Lung (tissue), 12 donors: ENCODE results near the gene BTBD8. TPM values are rescaled to one million over a fixed set of nuclear protein-coding genes. Genes with fewer than 3 reads are reported as not detected.

Experiments
- ATAC-seq: fragments of 200-7000 bp; cut with Tn5 transposase; one replicate; pipeline ENCODE4 v1.9.1; 2020; ENCODE audit warnings: moderate number of reproducible peaks; ENCODE audit not compliant: insufficient read depth, low FRiP score
- DNase-seq, 3 donors: peaks; one replicate each; pipeline ENCODE4 v3.0.0-alpha.2; 2013 to 2017
- H3K27ac ChIP-seq, 2 donors: one replicate each; pipeline ENCODE4 v1.5.1; 2013; ENCODE audit warnings: mild to moderate bottlenecking in 2 of 2, moderate library complexity in 2 of 2, control low read depth in 1 of 2, inconsistent platforms in 1 of 2, low read depth in 1 of 2, low read length in 1 of 2
- H3K27me3 ChIP-seq, 3 donors: one replicate each; pipeline ENCODE4 v1.5.1; 2013; ENCODE audit warnings: low read length in 2 of 3; ENCODE audit not compliant: control insufficient read depth in 3 of 3, insufficient read depth in 3 of 3
- H3K36me3 ChIP-seq, 4 donors: one replicate each; pipeline ENCODE4 v1.5.1; 2013; ENCODE audit warnings: low read length in 4 of 4, mild to moderate bottlenecking in 1 of 4, moderate library complexity in 1 of 4; ENCODE audit not compliant: control insufficient read depth in 4 of 4, insufficient read depth in 4 of 4
- H3K4me1 ChIP-seq, 5 donors: one replicate each; pipeline ENCODE4 v1.5.1; 2013; ENCODE audit warnings: low read length in 5 of 5, mild to moderate bottlenecking in 2 of 5, moderate library complexity in 1 of 5; ENCODE audit not compliant: control insufficient read depth in 5 of 5, insufficient read depth in 5 of 5
- H3K4me3 ChIP-seq: one replicate; pipeline ENCODE4 v1.5.1; 2013; ENCODE audit warnings: mild to moderate bottlenecking, control low read depth, moderate library complexity
- H3K9ac ChIP-seq, 2 donors: one replicate each; pipeline ENCODE4 v1.5.1; 2013; ENCODE audit warnings: low read length in 2 of 2, control low read depth in 1 of 2; ENCODE audit not compliant: insufficient read depth in 1 of 2
- H3K9me3 ChIP-seq, 4 donors: one replicate each; pipeline ENCODE4 v1.5.1; 2013; ENCODE audit warnings: low read length in 3 of 4, mild to moderate bottlenecking in 1 of 4, moderate library complexity in 1 of 4; ENCODE audit not compliant: control insufficient read depth in 4 of 4, insufficient read depth in 3 of 4
- WGBS, 2 donors: extraction: QIAGEN DNeasy Blood & Tissue Kit; methylation state at CpG; one replicate each; pipeline ENCODE4 v1.1.7; 2013; 5-methylcytosine and 5-hydroxymethylcytosine counted together
- polyA plus RNA-seq, 2 donors: library from polyadenylated mRNA; stranded (reverse); fragments of 200-250 nt; gene quantifications; one replicate each; pipeline ENCODE4 v1.2.1, GENCODE V29; 2013
- total RNA-seq, 2 donors: library from RNA; depleted of rRNA in 1 of 2; stranded (reverse); fragments of >200 nt in 1 of 2; gene quantifications; one replicate each; pipeline ENCODE4 v1.2.1, GENCODE V29; 2014 to 2021
- TF ChIP-seq, protein P1 (sequence below): IDR thresholded peaks from 2 replicates; pipeline ENCODE4 v1.5.1; 2012; ENCODE audit warnings: mild to moderate bottlenecking; ENCODE audit errors: control extremely low read depth, extremely low read depth
- donor health status: control.
- donor health status: control.
- donor health status: Bipolar disorder and iron deficiency.
- donor health status: healthy.
- donor health status: DM: yes; HTN: yes; CAD: no.

BTBD8 gene
- total and polyA plus RNA-seq, 4 donors, result 0.58 to 14.1 (median 2.1) TPM

DNA sequence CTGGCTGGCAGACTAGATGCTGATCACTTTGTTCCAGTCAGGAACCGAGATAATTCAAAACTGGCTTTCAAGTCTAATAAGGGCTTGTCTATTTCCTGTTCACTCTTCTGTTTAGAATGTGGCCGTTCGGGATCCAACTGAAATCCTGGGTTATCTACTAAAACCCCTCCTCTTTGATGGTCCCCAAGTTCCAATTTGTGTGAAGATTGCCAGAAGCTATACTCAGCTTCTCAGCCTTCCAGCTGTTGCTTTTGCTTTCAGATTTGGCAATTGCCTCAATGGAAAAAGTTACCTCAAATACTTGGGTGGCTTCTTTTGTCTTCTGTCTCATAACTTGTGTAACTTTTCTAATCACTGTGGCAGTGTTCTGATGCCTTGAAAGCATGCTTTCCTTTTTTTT is 43.7 kb downstream of the BTBD8 start:
- H3K4me1 ChIP-seq, result no peaks in the 10 kb centered on the region
- 42 to 46% methylated on average over 3 of the region's 3 CpGs for WGBS, 2 donors
- no peaks in the 10 kb centered on the region for H3K27me3 ChIP-seq
- ATAC-seq, result no peak
- peak in 2 of 3 donors; percentile 7 to 18 for DNase-seq
- H3K4me3 ChIP-seq, result no peak overlapping the region
- H3K36me3 ChIP-seq, result peaks cover 0 to 1% (median 0%) of the 10 kb centered on the region in 4 donors
- H3K9ac ChIP-seq, result no peak overlapping the region
- TF ChIP-seq, protein P1, sequence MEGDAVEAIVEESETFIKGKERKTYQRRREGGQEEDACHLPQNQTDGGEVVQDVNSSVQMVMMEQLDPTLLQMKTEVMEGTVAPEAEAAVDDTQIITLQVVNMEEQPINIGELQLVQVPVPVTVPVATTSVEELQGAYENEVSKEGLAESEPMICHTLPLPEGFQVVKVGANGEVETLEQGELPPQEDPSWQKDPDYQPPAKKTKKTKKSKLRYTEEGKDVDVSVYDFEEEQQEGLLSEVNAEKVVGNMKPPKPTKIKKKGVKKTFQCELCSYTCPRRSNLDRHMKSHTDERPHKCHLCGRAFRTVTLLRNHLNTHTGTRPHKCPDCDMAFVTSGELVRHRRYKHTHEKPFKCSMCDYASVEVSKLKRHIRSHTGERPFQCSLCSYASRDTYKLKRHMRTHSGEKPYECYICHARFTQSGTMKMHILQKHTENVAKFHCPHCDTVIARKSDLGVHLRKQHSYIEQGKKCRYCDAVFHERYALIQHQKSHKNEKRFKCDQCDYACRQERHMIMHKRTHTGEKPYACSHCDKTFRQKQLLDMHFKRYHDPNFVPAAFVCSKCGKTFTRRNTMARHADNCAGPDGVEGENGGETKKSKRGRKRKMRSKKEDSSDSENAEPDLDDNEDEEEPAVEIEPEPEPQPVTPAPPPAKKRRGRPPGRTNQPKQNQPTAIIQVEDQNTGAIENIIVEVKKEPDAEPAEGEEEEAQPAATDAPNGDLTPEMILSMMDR, result no peak
- no peaks in the 10 kb centered on the region for H3K9me3 ChIP-seq
- no peak overlapping the region for H3K27ac ChIP-seq

DNA sequence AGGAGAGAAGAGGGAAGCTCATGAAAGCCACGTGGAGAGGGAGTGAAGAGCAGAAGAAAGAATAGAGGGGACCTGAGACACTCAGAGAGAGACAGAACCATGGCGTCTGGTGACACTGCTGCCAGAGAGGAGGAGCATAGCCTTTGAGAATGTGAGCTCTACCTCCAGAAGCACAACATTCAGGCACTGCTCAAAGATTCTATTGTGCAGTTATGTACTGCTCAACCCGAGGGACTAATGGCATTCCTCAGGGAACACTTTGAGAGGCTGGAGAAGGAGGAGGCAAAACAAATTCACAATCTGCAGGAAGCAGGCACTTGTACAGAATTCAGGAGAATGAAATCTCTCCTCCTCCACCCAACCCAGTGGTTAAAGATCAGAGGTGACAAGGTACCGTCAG is 45.1 kb downstream of the BTBD8 start:
- 76 to 86% methylated on average over 4 of the region's 4 CpGs for whole genome bisulfite sequencing, 2 donors
- no peak for ATAC-seq
- Histone ChIP-seq H3K36me3 (peaks cover 0 to 4% (median 2%) of the 10 kb centered on the region in 4 donors), H3K9ac (no peak overlapping the region), H3K9me3 (no peaks in the 10 kb centered on the region), H3K4me3 (no peak overlapping the region), H3K27ac (no peak overlapping the region), H3K27me3 (no peaks in the 10 kb centered on the region), H3K4me1 (no peaks in the 10 kb centered on the region)
- peak in 1 of 3 donors; percentile 6 for DNase-seq
- TF ChIP-seq, protein P1, result no peak

GRCh38 chr1:92126088-92126487 is 45.9 kb downstream of the BTBD8 start:
- Histone ChIP-seq H3K27ac (no peak overlapping the region), H3K4me3 (no peak overlapping the region), H3K9ac (no peak overlapping the region), H3K36me3 (peaks cover 0 to 7% (median 2%) of the 10 kb centered on the region in 4 donors), H3K4me1 (no peaks in the 10 kb centered on the region), H3K9me3 (no peaks in the 10 kb centered on the region), H3K27me3 (no peaks in the 10 kb centered on the region)
- no peak for DNase-seq
- ATAC-seq, result no peak
- WGBS, 2 donors, result 92 to 96% methylated on average over 3 of the region's 3 CpGs
- TF ChIP-seq, protein P1, result no peak

DNA sequence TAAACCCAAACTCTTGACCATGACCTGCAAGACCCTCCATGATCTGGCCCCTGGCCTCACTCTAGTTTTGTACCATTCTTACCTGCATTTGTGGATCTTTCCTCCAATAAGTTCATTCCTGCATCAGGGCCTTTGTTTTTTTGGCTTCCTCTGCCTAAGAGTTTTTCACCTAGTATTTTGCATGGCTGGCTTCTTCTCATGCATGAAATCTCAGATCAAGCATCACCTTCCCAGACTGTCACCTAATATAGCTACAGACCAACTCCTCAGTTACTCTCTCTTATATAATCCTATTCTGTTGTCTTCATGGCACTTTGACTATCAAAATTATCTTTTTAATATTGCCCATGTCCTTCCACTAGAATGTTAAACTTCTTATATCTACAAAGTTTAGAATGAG is 54.2 kb downstream of the BTBD8 start:
- ATAC-seq, result no peak
- Histone ChIP-seq H3K36me3 (peaks cover 0 to 7% (median 4%) of the 10 kb centered on the region in 4 donors), H3K4me1 (no peaks in the 10 kb centered on the region), H3K27me3 (no peaks in the 10 kb centered on the region), H3K9me3 (no peaks in the 10 kb centered on the region), H3K9ac (no peak overlapping the region), H3K4me3 (no peak overlapping the region), H3K27ac (no peak overlapping the region)
- TF ChIP-seq, protein P1, result no peak
- DNase-seq, result no peak
